ENCODE data around the gene FALEC. TPM values are rescaled to one million over a fixed set of nuclear protein-coding genes. Genes with fewer than 3 reads are reported as not detected.

FALEC gene
- total and polyA plus RNA-seq, 9 of the 15 experiments (the other 6 are each of a cell fraction or from before 2014, with no cell fraction given), result 0.15 to 1.8 (median 0.53) TPM; not detected in 5

DNA sequence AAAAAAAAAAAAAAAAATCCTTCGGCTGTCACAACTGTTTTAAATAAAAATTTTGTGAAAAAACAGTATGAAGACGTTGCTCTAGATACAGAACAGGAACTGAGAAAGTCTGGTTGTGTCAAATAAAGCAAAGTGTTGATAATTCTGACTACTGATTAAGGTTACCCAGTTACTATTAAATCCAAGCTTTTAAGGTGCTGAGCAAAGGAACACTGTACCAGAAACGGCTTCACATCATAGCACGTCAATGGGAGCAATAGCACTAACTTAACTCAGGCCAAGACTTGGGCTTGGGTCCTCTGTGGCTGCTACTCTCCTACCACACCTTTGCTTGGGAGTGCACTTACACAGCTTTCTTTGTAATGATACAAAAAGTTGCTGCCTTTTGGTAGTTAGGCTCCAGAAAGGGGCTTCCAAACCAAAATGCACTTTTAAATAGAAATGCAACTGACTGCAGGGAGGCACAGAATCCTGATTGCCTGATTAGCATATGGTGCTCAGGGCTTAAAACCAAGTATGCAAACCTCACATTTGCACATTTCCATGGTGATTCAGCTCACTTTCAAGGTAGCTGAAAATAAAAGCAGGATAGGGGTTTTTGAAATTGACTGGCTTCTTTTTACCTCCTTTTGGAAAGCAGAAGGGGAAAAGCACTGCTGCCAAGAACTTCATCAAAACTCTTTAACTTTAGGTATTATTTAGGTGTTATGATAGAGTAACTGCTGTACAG, 57.5 kb downstream of the FALEC start (continued):
- TF ChIP-seq, protein P1, sequence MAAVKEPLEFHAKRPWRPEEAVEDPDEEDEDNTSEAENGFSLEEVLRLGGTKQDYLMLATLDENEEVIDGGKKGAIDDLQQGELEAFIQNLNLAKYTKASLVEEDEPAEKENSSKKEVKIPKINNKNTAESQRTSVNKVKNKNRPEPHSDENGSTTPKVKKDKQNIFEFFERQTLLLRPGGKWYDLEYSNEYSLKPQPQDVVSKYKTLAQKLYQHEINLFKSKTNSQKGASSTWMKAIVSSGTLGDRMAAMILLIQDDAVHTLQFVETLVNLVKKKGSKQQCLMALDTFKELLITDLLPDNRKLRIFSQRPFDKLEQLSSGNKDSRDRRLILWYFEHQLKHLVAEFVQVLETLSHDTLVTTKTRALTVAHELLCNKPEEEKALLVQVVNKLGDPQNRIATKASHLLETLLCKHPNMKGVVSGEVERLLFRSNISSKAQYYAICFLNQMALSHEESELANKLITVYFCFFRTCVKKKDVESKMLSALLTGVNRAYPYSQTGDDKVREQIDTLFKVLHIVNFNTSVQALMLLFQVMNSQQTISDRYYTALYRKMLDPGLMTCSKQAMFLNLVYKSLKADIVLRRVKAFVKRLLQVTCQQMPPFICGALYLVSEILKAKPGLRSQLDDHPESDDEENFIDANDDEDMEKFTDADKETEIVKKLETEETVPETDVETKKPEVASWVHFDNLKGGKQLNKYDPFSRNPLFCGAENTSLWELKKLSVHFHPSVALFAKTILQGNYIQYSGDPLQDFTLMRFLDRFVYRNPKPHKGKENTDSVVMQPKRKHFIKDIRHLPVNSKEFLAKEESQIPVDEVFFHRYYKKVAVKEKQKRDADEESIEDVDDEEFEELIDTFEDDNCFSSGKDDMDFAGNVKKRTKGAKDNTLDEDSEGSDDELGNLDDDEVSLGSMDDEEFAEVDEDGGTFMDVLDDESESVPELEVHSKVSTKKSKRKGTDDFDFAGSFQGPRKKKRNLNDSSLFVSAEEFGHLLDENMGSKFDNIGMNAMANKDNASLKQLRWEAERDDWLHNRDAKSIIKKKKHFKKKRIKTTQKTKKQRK (IDR thresholded peaks at IDR 0.05; ENCODE audit: borderline replicate concordance, low read depth, low read length), result no peak
- TF ChIP-seq NR2F6 (CRISPR knock-in tag; IDR thresholded peaks at IDR 0.05) (no peak), BCL6 (CRISPR knock-in tag; IDR thresholded peaks at IDR 0.05) (no peak), EWSR1 (IDR thresholded peaks at IDR 0.05; ENCODE audit: borderline replicate concordance, low read depth, partially characterized antibody) (peak; percentile 49), NCOA4 (IDR thresholded peaks at IDR 0.05; ENCODE audit: partially characterized antibody) (peak; percentile 32), DACH1 (IDR thresholded peaks at IDR 0.05; ENCODE audit: partially characterized antibody) (no peak), RCOR1 (IDR thresholded peaks at IDR 0.05; ENCODE audit: borderline replicate concordance in 1 of 2, low read depth in 2 of 2, low read length in 2 of 2) (no peak), KLF6 (CRISPR knock-in tag; IDR thresholded peaks at IDR 0.05; ENCODE audit: borderline replicate concordance) (no peak), MCM5 (IDR thresholded peaks at IDR 0.05; ENCODE audit: low read depth) (no peak), ZNF12 (CRISPR knock-in tag; IDR thresholded peaks at IDR 0.05) (no peak), HNRNPLL (IDR thresholded peaks at IDR 0.05; ENCODE audit: low read depth, low read length, poor library complexity, severe bottlenecking) (no peak), PRPF4 (IDR thresholded peaks at IDR 0.05; ENCODE audit: insufficient read depth, low read depth, low read length, poor library complexity, severe bottlenecking) (no peak), NRF1 (conservative IDR thresholded peaks at IDR 0.05 in 1 of 2, IDR thresholded peaks at IDR 0.05 in 1 of 2) (no peak), RBM25 (IDR thresholded peaks at IDR 0.05; ENCODE audit: low read depth, low read length, severe bottlenecking) (no peak), ZFX (CRISPR knock-in tag; IDR thresholded peaks at IDR 0.05) (no peak), ZFP1 (CRISPR knock-in tag; IDR thresholded peaks at IDR 0.05) (no peak), NFIC (IDR thresholded peaks at IDR 0.05) (no peak), MYC (IDR thresholded peaks at IDR 0.05; ENCODE audit: low read depth, low read length) (no peak), MYC (CRISPR knock-in tag; IDR thresholded peaks at IDR 0.05; ENCODE audit: borderline replicate concordance, low read depth) (no peak), ZNF311 (CRISPR knock-in tag; IDR thresholded peaks at IDR 0.05) (no peak)
- TF ChIP-seq, protein P2, sequence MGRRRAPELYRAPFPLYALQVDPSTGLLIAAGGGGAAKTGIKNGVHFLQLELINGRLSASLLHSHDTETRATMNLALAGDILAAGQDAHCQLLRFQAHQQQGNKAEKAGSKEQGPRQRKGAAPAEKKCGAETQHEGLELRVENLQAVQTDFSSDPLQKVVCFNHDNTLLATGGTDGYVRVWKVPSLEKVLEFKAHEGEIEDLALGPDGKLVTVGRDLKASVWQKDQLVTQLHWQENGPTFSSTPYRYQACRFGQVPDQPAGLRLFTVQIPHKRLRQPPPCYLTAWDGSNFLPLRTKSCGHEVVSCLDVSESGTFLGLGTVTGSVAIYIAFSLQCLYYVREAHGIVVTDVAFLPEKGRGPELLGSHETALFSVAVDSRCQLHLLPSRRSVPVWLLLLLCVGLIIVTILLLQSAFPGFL (CRISPR knock-in tag; IDR thresholded peaks at IDR 0.05), result no peak; the same call in 1 of the 2 replicates
- TF ChIP-seq, protein P3, sequence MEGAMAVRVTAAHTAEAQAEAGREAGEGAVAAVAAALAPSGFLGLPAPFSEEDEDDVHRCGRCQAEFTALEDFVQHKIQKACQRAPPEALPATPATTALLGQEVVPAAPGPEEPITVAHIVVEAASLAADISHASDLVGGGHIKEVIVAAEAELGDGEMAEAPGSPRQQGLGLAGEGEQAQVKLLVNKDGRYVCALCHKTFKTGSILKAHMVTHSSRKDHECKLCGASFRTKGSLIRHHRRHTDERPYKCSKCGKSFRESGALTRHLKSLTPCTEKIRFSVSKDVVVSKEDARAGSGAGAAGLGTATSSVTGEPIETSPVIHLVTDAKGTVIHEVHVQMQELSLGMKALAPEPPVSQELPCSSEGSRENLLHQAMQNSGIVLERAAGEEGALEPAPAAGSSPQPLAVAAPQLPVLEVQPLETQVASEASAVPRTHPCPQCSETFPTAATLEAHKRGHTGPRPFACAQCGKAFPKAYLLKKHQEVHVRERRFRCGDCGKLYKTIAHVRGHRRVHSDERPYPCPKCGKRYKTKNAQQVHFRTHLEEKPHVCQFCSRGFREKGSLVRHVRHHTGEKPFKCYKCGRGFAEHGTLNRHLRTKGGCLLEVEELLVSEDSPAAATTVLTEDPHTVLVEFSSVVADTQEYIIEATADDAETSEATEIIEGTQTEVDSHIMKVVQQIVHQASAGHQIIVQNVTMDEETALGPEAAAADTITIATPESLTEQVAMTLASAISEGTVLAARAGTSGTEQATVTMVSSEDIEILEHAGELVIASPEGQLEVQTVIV (CRISPR knock-in tag; IDR thresholded peaks at IDR 0.05; ENCODE audit: borderline replicate concordance), result no peak

All from K562 (cell line).